Vagina (tissue), 2 donors: ENCODE measurements around the gene LRRC7. TPM values are rescaled to one million over a fixed set of nuclear protein-coding genes. Genes with fewer than 3 reads are reported as not detected.
"Not testable (repeated sequence)": the region's sequence is repeated elsewhere in the genome, so short reads cannot be mapped to it uniquely, and the experiment has no call there.

Experiments used
- DNase-seq, 2 donors: peaks; one replicate each; pipeline ENCODE4 v3.0.0-alpha.2; 2017; ENCODE audit errors: extremely low spot score in 2 of 2
- H3K27ac ChIP-seq: fragments of 200-600 bp; sonication (generic); one replicate; pipeline ENCODE4 v1.5.1; 2019
- H3K27me3 ChIP-seq: fragments of 200-600 bp; sonication (generic); one replicate; pipeline ENCODE4 v1.5.1; 2019
- H3K36me3 ChIP-seq, 2 donors: fragments of 200-600 bp; sonication (generic); one replicate each; pipeline ENCODE4 v1.5.1; 2017 to 2019
- H3K4me1 ChIP-seq: fragments of 200-600 bp; sonication (generic); one replicate; pipeline ENCODE4 v1.5.1; 2019
- H3K4me3 ChIP-seq, 2 donors: fragments of 200-600 bp; sonication (generic); 1 replicate in 1 of 2; 2 replicates in 1 of 2; pipeline ENCODE4 v1.5.1; 2016 to 2019
- H3K9me3 ChIP-seq: fragments of 200-600 bp; sonication (generic); one replicate; pipeline ENCODE4 v1.5.1; 2019
- CTCF ChIP-seq, 3 experiments: fragments of 450-650 bp in 2 of 3; fragments of 200-600 bp in 1 of 3; sonication (generic) in 1 of 3; IDR thresholded peaks; one replicate each; pipeline ENCODE4 v1.5.1; 2017 to 2019; ENCODE audit warnings: antibody characterized with exemption in 3 of 3, mild to moderate bottlenecking in 2 of 3, moderate library complexity in 2 of 3
- POLR2A ChIP-seq, 2 donors: fragments of 450-650 bp; IDR thresholded peaks; one replicate each; pipeline ENCODE4 v1.6.1; 2017; ENCODE audit warnings: antibody characterized with exemption in 2 of 2, mild to moderate bottlenecking in 2 of 2, moderate library complexity in 2 of 2
- POLR2AphosphoS5 ChIP-seq, 2 donors: sonication (generic); formaldehyde crosslinking; IDR thresholded peaks; one replicate each; pipeline ENCODE4 v1.9.0; 2017; ENCODE audit warnings: antibody characterized with exemption in 2 of 2, mild to moderate bottlenecking in 2 of 2, low read depth in 1 of 2; ENCODE audit not compliant: insufficient read depth in 1 of 2
- intact Hi-C: fragments of 100-400 bp; cut with DNase I; formaldehyde crosslinking; loops from one replicate; pipeline ENCODE4 v1.15.1; 2023
- total RNA-seq: library from RNA; depleted of rRNA; stranded (reverse); fragments of >200 nt; gene quantifications from one replicate; pipeline ENCODE4 v1.2.3, GENCODE V29; 2016

Gene LRRC7
- total RNA-seq, 1 donor from 2014 or later, result not detected

- intact Hi-C loops, result no loop called here
Observed at GRCh38 chr1:69711190-69711930, 143.6 kb downstream of the LRRC7 start.

GRCh38 chr1:69717834-69718233, 150.1 kb downstream of the LRRC7 start:
- intact Hi-C loops, H3K4me3 ChIP-seq, H3K9me3 ChIP-seq, DNase-seq, H3K36me3 ChIP-seq, H3K27ac ChIP-seq, H3K4me1 ChIP-seq, H3K27me3 ChIP-seq: not testable (repeated sequence)

More at GRCh38 chr1:69711190-69711930, 143.6 kb downstream of the LRRC7 start:
- Histone ChIP-seq H3K27ac (no peak overlapping the region), H3K27me3 (no peaks in the 10 kb centered on the region), H3K4me3 (no peak overlapping the region), H3K9me3 (no peaks in the 10 kb centered on the region), H3K4me1 (no peaks in the 10 kb centered on the region), H3K36me3 (no peaks in the 10 kb centered on the region)
- no peak for DNase-seq
- no peak for TF ChIP-seq POLR2AphosphoS5 (IDR thresholded peaks at IDR 0.05; ENCODE audit: insufficient read depth in 1 of 2, low read depth in 1 of 2)
- TF ChIP-seq CTCF (IDR thresholded peaks at IDR 0.05), result no peak
- no peak for TF ChIP-seq POLR2A (IDR thresholded peaks at IDR 0.05)

DNA sequence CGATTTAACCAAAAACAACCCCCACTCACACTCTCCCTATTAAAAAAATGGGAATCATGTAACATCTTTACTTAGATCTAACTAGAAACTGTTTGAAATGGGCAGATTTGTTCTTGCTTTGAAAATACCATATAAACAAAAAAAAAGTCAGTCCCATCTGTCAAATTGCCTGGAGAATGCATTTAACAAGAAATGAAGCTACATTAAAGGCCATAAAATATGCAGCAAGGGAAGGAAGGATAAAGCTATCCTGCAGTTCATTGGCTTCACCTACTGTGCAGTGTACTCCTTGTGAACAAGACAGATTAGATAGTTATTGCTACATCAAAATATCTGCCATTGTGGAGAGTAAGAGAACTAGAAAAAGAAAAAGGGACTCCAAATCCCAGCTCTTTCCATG, 160.5 kb downstream of the LRRC7 start:
- TF ChIP-seq POLR2AphosphoS5 (IDR thresholded peaks at IDR 0.05; ENCODE audit: insufficient read depth in 1 of 2, low read depth in 1 of 2), result no peak
- TF ChIP-seq POLR2A (IDR thresholded peaks at IDR 0.05), result no peak
- Histone ChIP-seq H3K27ac (no peak overlapping the region), H3K4me3 (no peak overlapping the region), H3K27me3 (no peaks in the 10 kb centered on the region), H3K9me3 (no peaks in the 10 kb centered on the region), H3K36me3 (no peaks in the 10 kb centered on the region), H3K4me1 (no peaks in the 10 kb centered on the region)
- no peak for DNase-seq
- intact Hi-C loops, result no loop called here

DNA sequence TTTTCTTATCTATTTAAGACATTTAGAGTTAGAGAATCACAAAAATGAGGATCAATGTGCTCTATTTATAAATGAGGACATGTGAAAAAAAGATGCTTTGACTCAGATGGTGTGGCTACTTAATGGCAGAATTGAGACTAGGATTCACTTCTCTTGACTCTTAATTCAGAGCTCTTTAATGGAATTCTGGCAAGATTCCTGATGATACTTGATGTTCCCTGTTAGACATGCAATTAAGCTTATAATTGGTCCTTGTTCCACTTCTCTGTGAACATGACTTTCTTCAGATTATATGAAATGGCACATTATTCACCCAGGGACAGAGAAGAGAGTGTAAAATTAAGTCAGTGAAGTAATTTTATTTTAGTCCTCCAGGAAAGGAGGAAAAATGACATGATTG, 165.3 kb downstream of the LRRC7 start:
- no peak overlapping the region for H3K4me3 ChIP-seq
- H3K36me3 ChIP-seq, result no peaks in the 10 kb centered on the region
- intact Hi-C loops, result no loop called here
- H3K27ac ChIP-seq, result no peak overlapping the region
- H3K4me1 ChIP-seq, result no peaks in the 10 kb centered on the region
- H3K27me3 ChIP-seq, result no peaks in the 10 kb centered on the region
- TF ChIP-seq CTCF (IDR thresholded peaks at IDR 0.05), result no peak
- DNase-seq, result no peak
- no peaks in the 10 kb centered on the region for H3K9me3 ChIP-seq

GRCh38 chr1:69737527-69738185, 169.9 kb downstream of the LRRC7 start:
- no peaks in the 10 kb centered on the region for H3K9me3 ChIP-seq
- peak in 1 of 2 donors; percentile 11 for TF ChIP-seq POLR2AphosphoS5 (IDR thresholded peaks at IDR 0.05; ENCODE audit: insufficient read depth in 1 of 2, low read depth in 1 of 2)
- no peak for TF ChIP-seq POLR2A (IDR thresholded peaks at IDR 0.05)
- TF ChIP-seq CTCF (IDR thresholded peaks at IDR 0.05), result peak in 2 of 3 experiments; percentile 13 to 28
- no peak overlapping the region for H3K4me3 ChIP-seq
- H3K4me1 ChIP-seq, result no peaks in the 10 kb centered on the region
- H3K27me3 ChIP-seq, result no peaks in the 10 kb centered on the region
- no peak for DNase-seq
- intact Hi-C loops, result no loop called here
- no peaks in the 10 kb centered on the region for H3K36me3 ChIP-seq
- H3K27ac ChIP-seq, result no peak overlapping the region
